ENCODE data around the gene ASB6. TPM values are rescaled to one million over a fixed set of nuclear protein-coding genes. Genes with fewer than 3 reads are reported as not detected.
A peak's percentile ranks its signal among the peaks of the same experiment; 100 is the strongest.

Gene ASB6
- total RNA-seq, 1 donor from 2014 or later = 6.1 TPM

- H3K4me3 ChIP-seq (ENCODE audit: low read depth, low read length) = no peak overlapping the region
- FAIRE-seq = no peak
These were observed 10.2 kb downstream of the ASB6 start for GRCh38 chr9:129631674-129632129.

GRCh38 chr9:129630967-129631673 lies 10.8 kb downstream of the ASB6 start:
- Histone ChIP-seq H3K27me3 (ENCODE audit: control insufficient read depth, insufficient read depth, low read length) (no peaks in the 10 kb centered on the region), H3K4me3 (ENCODE audit: low read depth, low read length) (no peak overlapping the region), H3K36me3 (ENCODE audit: control insufficient read depth, insufficient read depth, low read length) (peaks cover 31% of the 10 kb centered on the region)
- FAIRE-seq = no peak
- no peak for TF ChIP-seq CTCF (IDR thresholded peaks at IDR 0.05; ENCODE audit: insufficient read depth, low read length, severe bottlenecking)
- DNase-seq (ENCODE audit: low read depth) = peak; percentile 7

More at GRCh38 chr9:129631674-129632129, 10.2 kb downstream of the ASB6 start:
- DNase-seq (ENCODE audit: low read depth) = no peak
- Histone ChIP-seq H3K27me3 (ENCODE audit: control insufficient read depth, insufficient read depth, low read length) (no peaks in the 10 kb centered on the region), H3K36me3 (ENCODE audit: control insufficient read depth, insufficient read depth, low read length) (peaks cover 31% of the 10 kb centered on the region)
- TF ChIP-seq CTCF (IDR thresholded peaks at IDR 0.05; ENCODE audit: insufficient read depth, low read length, severe bottlenecking) = no peak

- peaks cover 23% of the 10 kb centered on the region for H3K36me3 ChIP-seq (ENCODE audit: control insufficient read depth, insufficient read depth, low read length)
- no peaks in the 10 kb centered on the region for H3K27me3 ChIP-seq (ENCODE audit: control insufficient read depth, insufficient read depth, low read length)
- H3K4me3 ChIP-seq (ENCODE audit: low read depth, low read length) = no peak overlapping the region
- TF ChIP-seq CTCF (IDR thresholded peaks at IDR 0.05; ENCODE audit: insufficient read depth, low read length, severe bottlenecking) = no peak
- DNase-seq (ENCODE audit: low read depth) (no peak), FAIRE-seq (no peak)
These were observed 12.6 kb downstream of the ASB6 start for GRCh38 chr9:129629251-129629820.

- FAIRE-seq = no peak
These were observed 13.2 kb downstream of the ASB6 start for GRCh38 chr9:129628709-129629108.

GRCh38 chr9:129627556-129628440 lies 14.2 kb downstream of the ASB6 start:
- H3K36me3 ChIP-seq (ENCODE audit: control insufficient read depth, insufficient read depth, low read length) = peaks cover 13% of the 10 kb centered on the region
- FAIRE-seq (no peak), DNase-seq (ENCODE audit: low read depth) (no peak)
- H3K4me3 ChIP-seq (ENCODE audit: low read depth, low read length) = no peak overlapping the region
- H3K27me3 ChIP-seq (ENCODE audit: control insufficient read depth, insufficient read depth, low read length) = no peaks in the 10 kb centered on the region
- TF ChIP-seq CTCF (IDR thresholded peaks at IDR 0.05; ENCODE audit: insufficient read depth, low read length, severe bottlenecking) = no peak

More at GRCh38 chr9:129628709-129629108, 13.2 kb downstream of the ASB6 start:
- TF ChIP-seq CTCF (IDR thresholded peaks at IDR 0.05; ENCODE audit: insufficient read depth, low read length, severe bottlenecking) = no peak
- no peak for DNase-seq (ENCODE audit: low read depth)
- peaks cover 19% of the 10 kb centered on the region for H3K36me3 ChIP-seq (ENCODE audit: control insufficient read depth, insufficient read depth, low read length)
- no peak overlapping the region for H3K4me3 ChIP-seq (ENCODE audit: low read depth, low read length)
- H3K27me3 ChIP-seq (ENCODE audit: control insufficient read depth, insufficient read depth, low read length) = no peaks in the 10 kb centered on the region

Data from bronchial epithelial cell (primary cell).